ENCODE results near the gene PURA. TPM values are rescaled to one million over a fixed set of nuclear protein-coding genes. Genes with fewer than 3 reads are reported as not detected.

PURA gene
- total RNA-seq, 1 donor from 2014 or later = 8.3 TPM

DNA sequence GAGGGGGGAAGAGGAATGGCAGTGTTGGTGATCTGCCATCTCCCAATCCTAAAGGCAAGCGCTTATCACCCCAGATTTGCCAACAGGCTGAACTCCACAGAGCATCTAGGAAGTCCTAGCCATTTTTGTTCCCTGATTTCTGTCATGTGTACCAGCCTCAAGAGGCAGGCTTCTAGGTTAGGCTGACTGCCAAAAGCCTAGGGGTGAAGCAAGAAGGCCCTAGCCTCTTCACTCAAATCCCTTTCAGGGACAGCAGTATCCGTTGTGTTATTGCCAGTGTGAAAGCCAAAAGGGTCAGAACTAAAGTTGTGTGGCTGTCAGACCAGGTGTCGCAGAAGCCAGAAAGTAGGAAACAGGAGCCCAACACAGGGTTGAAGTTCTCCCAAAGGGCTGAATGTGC, 26.5 kb downstream of the PURA start:
- no peak for DNase-seq (ENCODE audit: extremely low spot score, unreplicated experiment)
- H3K4me3 Mint-ChIP-seq = no peak overlapping the region
- H3K36me3 Mint-ChIP-seq = no peaks in the 10 kb centered on the region
- H3K27ac Mint-ChIP-seq = no peak overlapping the region
- TF ChIP-seq, protein P1, sequence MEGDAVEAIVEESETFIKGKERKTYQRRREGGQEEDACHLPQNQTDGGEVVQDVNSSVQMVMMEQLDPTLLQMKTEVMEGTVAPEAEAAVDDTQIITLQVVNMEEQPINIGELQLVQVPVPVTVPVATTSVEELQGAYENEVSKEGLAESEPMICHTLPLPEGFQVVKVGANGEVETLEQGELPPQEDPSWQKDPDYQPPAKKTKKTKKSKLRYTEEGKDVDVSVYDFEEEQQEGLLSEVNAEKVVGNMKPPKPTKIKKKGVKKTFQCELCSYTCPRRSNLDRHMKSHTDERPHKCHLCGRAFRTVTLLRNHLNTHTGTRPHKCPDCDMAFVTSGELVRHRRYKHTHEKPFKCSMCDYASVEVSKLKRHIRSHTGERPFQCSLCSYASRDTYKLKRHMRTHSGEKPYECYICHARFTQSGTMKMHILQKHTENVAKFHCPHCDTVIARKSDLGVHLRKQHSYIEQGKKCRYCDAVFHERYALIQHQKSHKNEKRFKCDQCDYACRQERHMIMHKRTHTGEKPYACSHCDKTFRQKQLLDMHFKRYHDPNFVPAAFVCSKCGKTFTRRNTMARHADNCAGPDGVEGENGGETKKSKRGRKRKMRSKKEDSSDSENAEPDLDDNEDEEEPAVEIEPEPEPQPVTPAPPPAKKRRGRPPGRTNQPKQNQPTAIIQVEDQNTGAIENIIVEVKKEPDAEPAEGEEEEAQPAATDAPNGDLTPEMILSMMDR (conservative IDR thresholded peaks at IDR 0.05) = no peak
- H3K4me1 Mint-ChIP-seq (ENCODE audit: unreplicated experiment) = peaks cover 6% of the 10 kb centered on the region
- peaks cover 41% of the 10 kb centered on the region for H3K27me3 Mint-ChIP-seq
- no peaks in the 10 kb centered on the region for H3K9me3 Mint-ChIP-seq

DNA sequence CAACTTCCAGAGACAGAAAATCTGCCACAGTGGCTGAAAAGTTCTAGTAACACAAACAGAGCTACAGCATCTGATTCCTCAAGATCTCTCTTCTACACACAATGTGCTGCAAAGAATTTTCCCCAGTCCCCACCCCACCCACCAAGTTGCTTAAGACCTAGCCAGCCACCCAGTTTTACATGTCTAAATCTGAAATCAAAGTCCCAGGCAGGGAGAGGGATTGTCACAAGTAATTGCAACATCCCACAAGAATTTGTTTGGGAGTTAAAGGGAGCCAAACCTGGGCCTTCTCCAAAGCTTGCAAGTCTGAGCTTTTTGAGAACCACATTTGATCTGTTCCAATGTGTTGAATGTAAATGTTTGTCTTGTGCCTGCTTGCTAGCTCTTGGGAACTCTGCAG, 27.3 kb downstream of the PURA start:
- no peak for DNase-seq (ENCODE audit: extremely low spot score, unreplicated experiment)
- TF ChIP-seq, protein P1 (conservative IDR thresholded peaks at IDR 0.05) = no peak
- H3K4me3 Mint-ChIP-seq = no peak overlapping the region
- H3K27me3 Mint-ChIP-seq = peaks cover 47% of the 10 kb centered on the region
- peaks cover 8% of the 10 kb centered on the region for H3K4me1 Mint-ChIP-seq (ENCODE audit: unreplicated experiment)
- no peak overlapping the region for H3K27ac Mint-ChIP-seq
- no peaks in the 10 kb centered on the region for H3K36me3 Mint-ChIP-seq
- no peaks in the 10 kb centered on the region for H3K9me3 Mint-ChIP-seq

DNA sequence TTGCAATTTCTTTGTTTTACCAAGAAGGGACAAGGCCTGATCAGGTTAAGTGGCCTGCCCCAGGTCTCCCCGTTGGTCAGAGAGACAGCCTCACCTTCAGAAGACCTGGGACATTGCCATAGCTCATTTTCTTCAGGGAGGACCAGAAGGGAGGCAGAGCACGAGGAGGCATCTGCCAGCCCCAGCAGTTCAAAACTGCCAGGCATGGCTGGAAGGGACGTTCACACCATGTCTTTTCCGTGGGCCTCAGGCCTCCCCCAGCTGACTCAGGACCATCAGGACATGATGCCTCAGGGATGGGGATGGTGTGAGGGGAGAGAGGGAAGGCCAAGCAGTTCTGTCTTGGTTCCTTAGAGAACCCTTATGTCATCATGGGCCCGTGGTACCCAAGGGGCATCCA, 28.3 kb downstream of the PURA start:
- Mint-ChIP-seq H3K9me3 (no peaks in the 10 kb centered on the region), H3K4me1 (ENCODE audit: unreplicated experiment) (peaks cover 8% of the 10 kb centered on the region), H3K4me3 (no peak overlapping the region), H3K27ac (no peak overlapping the region), H3K27me3 (peaks cover 57% of the 10 kb centered on the region), H3K36me3 (no peaks in the 10 kb centered on the region)
- no peak for DNase-seq (ENCODE audit: extremely low spot score, unreplicated experiment)
- TF ChIP-seq, protein P1 (conservative IDR thresholded peaks at IDR 0.05) = no peak

DNA sequence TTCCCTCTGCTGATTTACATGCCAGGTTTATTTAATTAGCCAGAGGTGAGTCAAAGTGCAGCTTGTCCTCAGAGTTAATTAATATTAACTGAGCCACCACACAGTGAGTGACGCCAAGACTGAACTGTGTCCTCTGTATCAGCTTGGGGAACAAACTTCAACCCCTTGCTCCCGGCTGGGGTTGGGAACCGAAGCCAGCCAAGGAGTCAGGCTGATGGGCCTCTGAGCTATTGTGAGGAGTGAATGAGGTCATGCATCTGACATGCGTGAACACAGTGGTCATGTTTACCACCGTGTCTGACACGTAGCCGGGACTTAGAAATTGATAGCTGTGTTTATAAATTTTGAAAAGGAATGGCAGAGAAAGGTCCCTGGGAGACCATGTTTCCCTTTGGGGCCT, 28.9 kb downstream of the PURA start:
- Mint-ChIP-seq H3K36me3 (no peaks in the 10 kb centered on the region), H3K4me3 (no peak overlapping the region), H3K27me3 (peaks cover 59% of the 10 kb centered on the region), H3K4me1 (ENCODE audit: unreplicated experiment) (peaks cover 8% of the 10 kb centered on the region), H3K9me3 (no peaks in the 10 kb centered on the region), H3K27ac (no peak overlapping the region)
- TF ChIP-seq, protein P1 (conservative IDR thresholded peaks at IDR 0.05) = no peak
- no peak for DNase-seq (ENCODE audit: extremely low spot score, unreplicated experiment)

DNA sequence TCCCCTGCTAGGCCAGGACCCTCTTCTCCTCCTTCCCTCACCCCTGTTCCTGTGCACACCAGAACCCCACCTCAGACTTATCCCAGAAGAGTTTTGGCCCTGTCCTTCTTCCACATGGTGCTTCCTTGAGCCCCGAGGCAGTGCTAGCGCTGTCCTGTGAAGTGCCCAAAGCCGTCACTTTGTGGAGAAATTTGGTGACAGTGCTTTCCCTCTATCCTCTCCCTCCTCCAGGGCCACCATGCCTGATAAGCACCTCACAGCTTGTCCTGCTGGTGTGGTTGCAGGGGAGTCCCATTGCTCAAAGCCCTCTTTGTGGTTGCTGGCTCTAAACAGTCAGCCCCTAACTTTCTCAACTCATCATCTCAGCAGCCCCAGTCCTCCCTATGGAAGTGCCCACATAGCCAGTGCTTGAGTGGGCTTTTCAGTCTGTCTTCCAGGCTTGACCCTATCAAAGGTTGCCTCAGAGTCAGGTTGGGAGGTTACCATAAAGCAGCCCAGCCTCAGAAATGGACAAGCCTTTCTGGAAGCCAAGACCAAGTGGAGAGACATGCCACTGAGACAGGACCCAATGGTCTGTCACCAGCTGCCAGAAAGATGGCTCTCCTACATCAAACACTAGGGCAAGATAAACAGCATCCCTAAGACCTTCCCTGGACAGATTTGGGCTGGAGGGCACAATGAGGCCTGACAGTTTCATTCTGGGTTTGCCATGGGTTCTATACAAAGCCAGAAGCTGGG, 29.8 kb downstream of the PURA start:
- peaks cover 8% of the 10 kb centered on the region for H3K4me1 Mint-ChIP-seq (ENCODE audit: unreplicated experiment)
- peaks cover 66% of the 10 kb centered on the region for H3K27me3 Mint-ChIP-seq
- no peaks in the 10 kb centered on the region for H3K9me3 Mint-ChIP-seq
- no peaks in the 10 kb centered on the region for H3K36me3 Mint-ChIP-seq
- peak; percentile 55 for DNase-seq (ENCODE audit: extremely low spot score, unreplicated experiment)
- H3K27ac Mint-ChIP-seq = no peak overlapping the region
- TF ChIP-seq, protein P1 (conservative IDR thresholded peaks at IDR 0.05) = no peak
- H3K4me3 Mint-ChIP-seq = peak overlapping the region; percentile 60

Measured in type B pancreatic cell (in vitro differentiated cells).